VCaP (cell line): Measurements from ENCODE around the gene CARM1.
"Not testable (repeated sequence)": the region's sequence is repeated elsewhere in the genome, so short reads cannot be mapped to it uniquely, and the experiment has no call there.

Source experiments
- H3K27ac ChIP-seq: fragments of 450-650 bp; 2 replicates; pipeline ENCODE4 v1.5.1; 2017
- TF ChIP-seq, protein P1 (sequence below): fragments of 450-650 bp; conservative IDR thresholded peaks from 2 replicates; pipeline ENCODE4 v1.5.1; 2017; ENCODE audit warnings: mild to moderate bottlenecking, moderate library complexity

CARM1 gene

DNA sequence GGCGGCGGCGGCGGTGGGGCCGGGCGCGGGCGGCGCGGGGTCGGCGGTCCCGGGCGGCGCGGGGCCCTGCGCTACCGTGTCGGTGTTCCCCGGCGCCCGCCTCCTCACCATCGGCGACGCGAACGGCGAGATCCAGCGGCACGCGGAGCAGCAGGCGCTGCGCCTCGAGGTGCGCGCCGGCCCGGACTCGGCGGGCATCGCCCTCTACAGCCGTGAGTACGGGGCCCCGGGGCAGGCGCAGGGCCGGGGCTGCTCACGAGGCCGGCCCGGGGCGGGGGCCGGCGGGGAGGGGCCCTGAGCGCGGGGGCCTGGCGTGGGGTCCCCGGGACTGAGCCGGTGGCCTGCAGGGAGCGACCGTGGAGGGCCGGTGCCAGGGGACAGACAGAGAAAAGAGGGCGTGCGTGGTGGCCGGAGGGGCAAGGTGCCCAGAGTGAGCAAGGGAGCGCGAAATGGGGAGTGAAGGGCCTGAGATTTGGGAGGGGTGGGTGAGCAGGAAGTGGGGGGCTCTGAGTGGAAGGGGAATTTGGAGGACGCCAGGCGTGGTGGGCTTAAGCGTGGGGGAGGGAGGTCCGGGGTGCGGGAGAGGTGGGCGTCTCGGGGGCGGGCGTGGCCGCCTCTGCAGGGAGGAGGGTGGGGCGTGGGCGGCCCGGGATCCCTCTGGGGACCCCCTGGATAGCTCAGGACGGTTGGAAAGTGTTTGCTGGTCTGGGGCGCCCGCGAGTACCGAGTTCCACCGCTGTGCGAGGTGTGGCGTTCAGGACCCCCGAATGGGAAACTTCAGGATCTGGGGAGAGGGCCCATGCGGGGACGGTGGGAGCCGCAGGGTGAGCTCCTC is 575 bp downstream of the CARM1 start:
- peak overlapping the region; percentile 89 for H3K27ac ChIP-seq
- TF ChIP-seq, protein P1, sequence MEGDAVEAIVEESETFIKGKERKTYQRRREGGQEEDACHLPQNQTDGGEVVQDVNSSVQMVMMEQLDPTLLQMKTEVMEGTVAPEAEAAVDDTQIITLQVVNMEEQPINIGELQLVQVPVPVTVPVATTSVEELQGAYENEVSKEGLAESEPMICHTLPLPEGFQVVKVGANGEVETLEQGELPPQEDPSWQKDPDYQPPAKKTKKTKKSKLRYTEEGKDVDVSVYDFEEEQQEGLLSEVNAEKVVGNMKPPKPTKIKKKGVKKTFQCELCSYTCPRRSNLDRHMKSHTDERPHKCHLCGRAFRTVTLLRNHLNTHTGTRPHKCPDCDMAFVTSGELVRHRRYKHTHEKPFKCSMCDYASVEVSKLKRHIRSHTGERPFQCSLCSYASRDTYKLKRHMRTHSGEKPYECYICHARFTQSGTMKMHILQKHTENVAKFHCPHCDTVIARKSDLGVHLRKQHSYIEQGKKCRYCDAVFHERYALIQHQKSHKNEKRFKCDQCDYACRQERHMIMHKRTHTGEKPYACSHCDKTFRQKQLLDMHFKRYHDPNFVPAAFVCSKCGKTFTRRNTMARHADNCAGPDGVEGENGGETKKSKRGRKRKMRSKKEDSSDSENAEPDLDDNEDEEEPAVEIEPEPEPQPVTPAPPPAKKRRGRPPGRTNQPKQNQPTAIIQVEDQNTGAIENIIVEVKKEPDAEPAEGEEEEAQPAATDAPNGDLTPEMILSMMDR, result no peak

GRCh38 chr19:10872546-10873107 is 1.3 kb downstream of the CARM1 start:
- peak overlapping the region; percentile 89 for H3K27ac ChIP-seq
- TF ChIP-seq, protein P1, result no peak

GRCh38 chr19:10874024-10874423 is 2.7 kb downstream of the CARM1 start:
- TF ChIP-seq, protein P1, result no peak

GRCh38 chr19:10876459-10877240 is 5.3 kb downstream of the CARM1 start:
- TF ChIP-seq, protein P1, result no peak
- no peak overlapping the region for H3K27ac ChIP-seq

More at GRCh38 chr19:10874024-10874423, 2.7 kb downstream of the CARM1 start:
- no peak overlapping the region for H3K27ac ChIP-seq

GRCh38 chr19:10877608-10878007 is 6.3 kb downstream of the CARM1 start:
- H3K27ac ChIP-seq, result not testable (repeated sequence)

DNA sequence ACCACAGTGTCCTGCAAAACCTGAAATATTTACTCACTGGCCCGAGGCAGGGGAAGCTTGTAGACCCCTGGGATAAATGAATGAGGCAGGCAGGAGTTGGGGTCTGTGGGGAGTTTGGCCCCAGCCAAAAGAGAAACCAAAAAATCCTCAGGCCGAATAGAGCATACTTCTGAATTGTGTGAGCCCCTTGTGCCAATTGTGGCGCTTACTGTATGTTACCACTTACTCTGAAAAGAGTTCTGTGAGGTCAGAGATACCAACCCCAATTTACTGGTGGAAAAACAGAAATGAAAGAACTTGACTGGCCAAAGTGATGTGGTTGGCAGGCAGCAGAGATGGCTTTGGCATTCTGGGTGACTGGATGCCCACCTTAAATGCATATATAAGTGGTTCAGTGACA is 6.9 kb downstream of the CARM1 start:
- TF ChIP-seq, protein P1, result no peak
- no peak overlapping the region for H3K27ac ChIP-seq

DNA sequence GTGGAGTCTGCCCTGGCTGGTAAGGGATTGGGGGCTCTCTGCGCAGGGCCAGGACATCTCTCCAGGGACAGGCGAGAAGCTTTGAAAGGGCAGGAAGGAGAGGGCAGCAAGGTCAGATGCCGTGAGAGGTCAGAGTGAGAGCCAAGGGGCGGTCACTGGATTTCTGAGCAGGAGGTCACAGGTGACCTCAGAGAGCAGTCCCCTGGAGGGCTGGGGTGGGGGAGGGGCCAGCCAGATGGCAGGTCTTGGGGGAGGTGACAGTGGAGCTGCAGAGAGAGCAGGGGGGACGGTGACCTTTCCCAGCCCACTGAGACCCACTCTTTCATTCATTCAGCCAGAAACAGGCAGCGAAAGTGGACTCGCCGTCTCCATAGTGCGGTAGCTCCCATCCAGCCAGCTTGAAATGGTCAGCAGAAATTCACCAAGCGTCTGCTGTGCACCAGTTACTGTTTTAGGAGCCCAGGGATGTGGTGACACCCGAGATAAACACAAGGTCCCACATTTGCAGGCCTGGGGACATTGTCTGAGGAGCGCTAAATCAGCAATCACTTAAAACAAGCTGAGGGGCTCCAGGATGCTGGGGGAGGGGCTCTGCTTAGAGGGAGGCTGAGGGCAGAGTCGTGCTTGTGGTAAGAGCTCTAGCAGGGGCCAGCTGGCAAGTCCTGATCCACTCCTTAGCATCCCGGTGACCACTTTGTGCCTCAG is 10.2 kb downstream of the CARM1 start:
- no peak overlapping the region for H3K27ac ChIP-seq
- TF ChIP-seq, protein P1, result no peak
